NCI-H2196 treated with DMSO at 0.1 percent for 48 hours (cell line): ENCODE measurements around the gene PTPRN2.

Experiments
- DNase-seq: peaks from one replicate; lab custom pipeline; 2025; ENCODE audit not compliant: unreplicated experiment; lab: John Stamatoyannopoulos, UW

PTPRN2 gene

GRCh38 chr7:157832866-157833607, 754.6 kb downstream of the PTPRN2 start:
- no peak for DNase-seq

DNA sequence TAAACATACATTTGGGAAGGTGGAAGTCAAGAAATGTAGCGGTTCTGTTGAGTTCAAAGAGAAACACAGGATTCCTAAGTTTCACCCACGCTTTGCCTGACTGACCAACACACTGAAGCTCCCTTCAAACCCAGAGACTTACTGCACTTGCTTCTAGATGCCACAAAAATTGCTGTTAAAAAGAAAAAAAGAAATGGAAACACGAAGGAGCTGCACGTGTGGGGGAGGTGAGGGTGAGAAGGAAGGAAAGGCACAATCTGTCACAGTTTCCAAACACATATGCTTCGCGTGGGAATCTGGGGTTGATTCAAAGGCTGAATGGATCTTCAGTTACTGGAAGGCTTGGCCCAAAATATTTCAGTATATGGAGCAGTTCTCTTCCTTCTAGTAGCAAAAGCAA, 755.2 kb downstream of the PTPRN2 start:
- no peak for DNase-seq

GRCh38 chr7:157832006-157832405, 755.6 kb downstream of the PTPRN2 start:
- no peak for DNase-seq

DNA sequence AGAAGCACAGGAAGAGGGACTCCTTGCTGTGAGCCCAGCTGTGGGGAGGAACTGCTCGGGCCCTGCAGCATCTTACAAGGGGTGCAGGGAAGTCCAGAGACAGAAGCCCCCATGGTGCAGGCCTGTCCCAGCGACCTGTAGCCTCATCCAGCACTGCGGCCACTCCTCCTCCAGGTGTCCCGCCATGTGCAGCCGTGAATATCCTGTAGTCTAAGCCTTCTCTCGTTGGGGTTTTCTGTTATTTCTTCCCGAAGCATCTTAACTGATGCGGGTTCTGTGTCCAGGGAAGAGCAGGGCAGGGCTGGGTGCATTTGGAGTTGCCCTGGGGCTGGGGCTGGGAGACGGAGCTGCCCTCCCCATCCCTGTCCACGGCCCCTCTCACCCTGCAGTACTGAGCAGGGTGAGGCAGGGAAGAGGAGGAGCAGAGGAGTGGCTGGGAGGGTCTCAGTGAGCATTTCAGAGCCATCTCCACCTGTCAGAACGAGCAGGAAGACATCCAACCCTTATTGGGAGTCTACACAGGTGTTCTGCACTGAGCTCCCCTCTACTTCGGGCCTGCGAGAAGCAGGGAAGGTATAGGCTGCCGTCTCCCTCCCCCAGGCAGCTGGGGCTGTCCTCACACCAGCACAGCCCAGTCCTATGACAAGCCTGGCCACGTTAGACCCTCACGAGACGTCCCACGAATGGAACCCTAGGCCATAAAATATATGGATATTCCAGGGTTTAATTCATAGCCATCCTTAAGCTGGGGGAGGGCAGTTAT, 756.3 kb downstream of the PTPRN2 start:
- DNase-seq, result no peak

- no peak for DNase-seq
These were observed 757.3 kb downstream of the PTPRN2 start for GRCh38 chr7:157830331-157830730.

DNA sequence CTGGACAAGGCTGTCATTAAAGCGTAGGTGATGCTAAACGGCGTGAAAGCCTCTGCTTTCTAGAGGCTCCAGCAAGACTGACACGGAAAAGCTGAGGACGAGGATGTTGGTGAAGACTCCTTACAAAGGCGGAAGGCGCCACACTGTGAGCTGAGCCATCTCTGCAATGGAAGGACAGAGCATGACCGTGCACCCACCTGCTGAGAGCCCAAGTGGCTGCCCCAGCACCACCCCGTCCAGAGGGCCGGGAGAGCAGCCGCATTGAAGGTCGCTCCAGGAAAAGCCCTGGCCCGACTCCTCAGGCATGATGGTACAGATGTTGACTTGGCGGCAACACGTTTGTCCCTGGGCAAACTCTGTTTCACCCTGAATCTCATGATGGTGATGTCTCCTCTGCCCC, 758.1 kb downstream of the PTPRN2 start:
- DNase-seq, result no peak

DNA sequence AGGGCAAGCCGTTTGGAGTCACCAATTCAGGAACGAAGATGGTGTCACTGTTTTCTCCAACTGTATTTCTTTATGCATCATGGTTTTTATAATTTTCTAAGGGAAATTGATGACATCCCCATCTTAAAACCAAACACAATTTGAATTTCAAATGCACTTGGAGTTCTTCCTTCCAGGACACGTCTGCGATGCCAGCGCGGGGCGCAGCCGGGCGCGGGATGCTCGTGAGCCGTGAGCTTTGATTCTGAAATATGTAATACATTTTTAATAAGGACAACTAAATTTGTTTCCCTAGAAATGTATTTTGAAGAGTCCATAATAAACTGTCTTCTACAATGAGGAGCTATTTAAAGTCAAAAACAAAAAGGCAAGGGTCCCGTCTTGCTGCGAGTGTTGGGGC, 758.7 kb downstream of the PTPRN2 start:
- no peak for DNase-seq

- no peak for DNase-seq
These were observed 759.4 kb downstream of the PTPRN2 start for GRCh38 chr7:157828190-157828589.

DNA sequence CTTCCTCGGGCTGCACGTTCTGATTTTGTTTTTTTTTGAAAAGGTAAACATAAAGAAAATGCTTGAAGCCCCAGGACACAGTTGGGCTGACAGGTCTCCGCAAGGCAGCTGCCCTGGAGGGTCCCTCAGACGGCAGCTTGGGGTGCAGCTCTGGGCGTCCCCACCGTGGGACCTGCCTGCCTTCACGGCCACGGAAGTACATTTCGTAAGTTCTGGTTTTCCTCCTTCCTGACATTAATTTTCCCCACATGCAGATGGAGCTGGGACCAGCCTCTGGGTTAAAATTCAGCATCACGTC, 759.8 kb downstream of the PTPRN2 start:
- no peak for DNase-seq

- no peak for DNase-seq
These were observed 760.4 kb downstream of the PTPRN2 start for GRCh38 chr7:157827045-157827862.

DNA sequence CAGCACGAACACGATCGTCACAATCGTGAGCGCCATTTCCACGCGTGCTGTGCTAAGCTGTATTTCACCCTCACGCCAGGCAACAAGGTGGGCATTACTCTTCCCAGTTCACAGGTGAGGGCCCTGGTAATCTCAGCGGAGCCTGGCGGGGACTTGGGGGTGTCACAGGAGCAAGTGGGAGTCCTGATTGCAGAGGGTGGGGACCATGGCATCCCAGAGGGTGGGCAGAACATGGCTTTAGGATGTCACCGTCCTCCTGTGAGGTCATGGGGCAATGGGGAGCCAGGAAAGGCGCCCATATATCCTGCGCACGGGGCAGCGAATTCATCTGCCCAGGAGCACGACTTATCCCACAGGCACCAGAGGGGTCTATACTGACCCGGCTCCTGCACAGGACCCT, 761.1 kb downstream of the PTPRN2 start:
- no peak for DNase-seq

DNA sequence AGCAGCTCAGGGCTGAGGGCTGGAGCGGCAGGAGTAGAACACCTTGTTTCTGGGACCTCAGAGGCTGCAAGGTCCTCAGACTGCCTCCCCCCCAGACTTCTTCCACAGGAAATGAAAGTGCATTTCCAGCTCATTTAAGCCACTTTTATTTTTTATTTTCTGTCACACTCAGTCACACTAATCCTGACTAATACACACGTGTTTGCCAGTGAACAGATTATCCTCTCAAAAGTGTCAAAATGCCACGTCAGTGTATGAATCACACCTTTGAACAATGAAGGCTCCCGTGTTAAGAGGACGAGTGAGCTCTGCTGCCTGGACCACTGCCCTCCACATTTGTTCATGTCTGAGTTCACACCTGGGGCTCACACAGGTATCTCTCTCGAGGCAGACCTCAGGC, 762.3 kb downstream of the PTPRN2 start:
- DNase-seq, result no peak

DNA sequence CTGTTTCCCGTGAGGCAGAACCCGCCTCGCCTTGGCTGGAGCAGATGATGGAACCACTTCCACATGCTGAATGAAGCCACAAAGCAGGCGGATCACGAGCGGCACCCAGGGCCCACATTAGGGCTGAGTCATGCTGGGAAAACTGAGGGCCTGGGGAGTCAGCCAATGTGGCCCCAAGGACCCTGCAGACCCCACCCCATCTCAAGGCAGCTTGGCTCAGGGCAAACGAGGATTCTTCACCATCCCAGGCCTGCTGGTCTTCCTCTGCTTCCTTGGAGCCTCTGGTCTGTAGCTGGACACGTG, 762.9 kb downstream of the PTPRN2 start:
- no peak for DNase-seq

- DNase-seq, result no peak
These were observed 763.4 kb downstream of the PTPRN2 start for GRCh38 chr7:157824011-157824818.

DNA sequence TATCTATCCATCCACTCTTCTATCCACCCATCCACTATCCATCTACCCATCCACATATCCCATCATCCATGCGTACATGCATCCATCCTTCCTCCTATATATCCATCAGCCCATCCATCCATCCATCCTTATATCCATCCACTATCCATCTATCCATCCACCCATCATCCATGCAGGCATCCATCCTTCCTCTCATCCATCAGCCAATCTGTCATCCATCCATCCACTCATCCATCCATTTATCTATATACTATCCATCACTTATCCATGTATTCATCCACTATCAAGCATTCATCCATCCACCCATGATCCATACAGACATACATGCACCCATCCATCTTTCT, 765.0 kb downstream of the PTPRN2 start:
- DNase-seq, result no peak

- DNase-seq, result no peak
These were observed 765.5 kb downstream of the PTPRN2 start for GRCh38 chr7:157821959-157822687.

DNA sequence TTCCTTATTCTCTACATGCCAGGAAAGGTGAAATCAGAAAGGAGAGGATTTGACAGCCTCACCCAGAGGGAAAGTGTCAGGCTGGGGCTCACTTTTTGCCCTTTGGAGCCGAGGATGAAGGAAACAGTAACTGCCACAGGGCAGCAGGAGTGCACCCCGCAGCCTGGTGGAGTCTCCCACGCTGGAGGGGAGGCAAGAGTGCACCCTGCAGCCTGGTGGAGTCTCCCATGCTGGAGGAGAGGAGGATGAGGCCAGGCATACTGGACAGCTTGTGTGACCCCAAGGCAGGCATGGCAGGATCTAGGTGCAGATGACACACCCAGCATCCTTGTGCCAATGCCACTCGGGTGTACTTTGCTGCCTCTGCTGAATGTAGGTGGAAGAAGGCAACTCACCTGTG, 766.8 kb downstream of the PTPRN2 start:
- no peak for DNase-seq

DNA sequence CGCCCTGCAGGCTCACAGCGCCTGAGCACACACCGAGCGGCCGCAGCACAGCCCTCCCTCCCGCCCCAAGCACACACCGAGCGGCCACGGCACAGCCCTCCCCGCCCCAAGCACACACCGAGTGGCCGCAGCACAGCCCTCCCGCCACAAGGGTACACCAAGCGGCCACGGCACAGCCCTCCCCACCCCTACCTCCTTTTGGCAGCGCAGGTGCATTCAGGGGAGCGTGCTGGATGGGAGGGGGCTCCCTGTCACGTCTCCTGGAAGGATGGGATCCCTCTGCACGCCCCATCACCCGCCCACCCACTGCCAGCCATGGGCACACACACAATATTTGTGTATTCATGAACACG, 768.2 kb downstream of the PTPRN2 start:
- DNase-seq, result no peak

DNA sequence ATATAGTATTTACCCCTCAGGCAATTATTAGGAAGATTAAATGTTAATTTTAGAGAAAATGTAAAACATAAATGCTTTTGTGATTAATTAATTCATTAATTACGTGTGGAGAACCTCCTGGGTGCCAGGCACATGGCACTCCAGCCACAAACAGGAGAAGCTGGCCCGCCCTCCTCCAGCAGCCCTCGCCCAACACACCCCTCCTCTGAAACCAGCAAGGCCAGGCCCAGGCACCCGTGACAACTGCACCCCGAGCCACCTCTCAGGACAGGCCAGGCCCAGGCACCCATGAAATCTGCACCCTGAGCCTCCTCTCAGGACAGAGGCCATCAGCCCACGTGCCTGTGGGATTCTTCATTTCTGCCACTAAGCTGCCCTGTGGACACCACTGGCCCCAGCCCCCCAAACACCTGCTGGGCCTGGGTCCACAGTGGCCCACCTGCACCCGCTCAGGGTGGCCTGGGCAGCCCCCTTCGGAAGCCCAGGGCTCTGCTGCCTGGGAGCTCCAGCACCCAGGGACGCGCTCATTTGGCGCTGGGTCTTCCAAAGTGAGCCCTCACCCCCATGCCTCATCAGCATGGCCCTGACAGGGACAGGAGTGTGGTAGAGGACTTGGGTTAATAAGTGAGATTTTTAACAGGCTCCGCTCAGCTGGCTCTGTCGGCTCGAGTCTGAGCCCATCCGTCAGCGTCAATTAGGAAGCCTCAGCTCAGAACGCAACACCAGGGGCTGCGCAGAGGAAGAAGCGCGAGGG, 768.7 kb downstream of the PTPRN2 start:
- no peak for DNase-seq
